ENCODE results near the gene JMJD1C. TPM values are rescaled to one million over a fixed set of nuclear protein-coding genes. Genes with fewer than 3 reads are reported as not detected.

Gene JMJD1C
- polyA plus RNA-seq, 2 donors, result 22.0 to 49.1 TPM

GRCh38 chr10:63252095-63252762 is 213.5 kb downstream of the JMJD1C start:
- Histone ChIP-seq H3K9me3 (ENCODE audit: control insufficient read depth in 2 of 2, insufficient read depth in 1 of 2, low read depth in 1 of 2, low read length in 1 of 2) (no peaks in the 10 kb centered on the region), H3K27ac (ENCODE audit: low read depth in 2 of 2, low read length in 1 of 2) (no peak overlapping the region), H3K27me3 (ENCODE audit: control insufficient read depth in 1 of 2, insufficient read depth in 2 of 2, low read length in 2 of 2) (no peaks in the 10 kb centered on the region), H3K4me1 (ENCODE audit: control insufficient read depth in 2 of 2, insufficient read depth in 2 of 2, low read length in 1 of 2) (no peaks in the 10 kb centered on the region), H3K36me3 (ENCODE audit: control insufficient read depth in 2 of 2, insufficient read depth in 2 of 2, low read length in 1 of 2) (peaks cover 0 to 4% of the 10 kb centered on the region in 2 donors), H3K4me3 (ENCODE audit: low read depth in 1 of 2, low read length in 2 of 2) (no peak overlapping the region)

DNA sequence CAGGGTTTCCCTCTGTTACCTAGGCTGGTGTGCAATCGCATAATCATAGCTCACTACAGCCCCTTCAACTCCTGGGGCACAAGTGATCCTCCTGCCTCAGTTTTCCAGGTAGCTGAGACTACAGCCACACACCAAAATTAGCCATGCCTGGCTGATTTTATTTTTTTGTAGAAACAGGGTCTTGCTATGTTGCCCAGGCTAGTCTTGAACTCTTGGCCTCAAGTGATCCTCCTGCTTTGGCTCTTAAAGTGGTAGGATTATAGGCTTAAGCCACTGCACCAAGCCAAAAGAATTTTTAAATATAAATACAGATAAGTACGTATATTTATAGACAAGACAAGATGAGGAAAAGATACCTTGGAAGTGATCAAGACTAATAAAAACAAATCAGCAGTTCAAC is 215.7 kb downstream of the JMJD1C start:
- peaks cover 0 to 4% of the 10 kb centered on the region in 2 donors for H3K36me3 ChIP-seq (ENCODE audit: control insufficient read depth in 2 of 2, insufficient read depth in 2 of 2, low read length in 1 of 2)
- H3K27ac ChIP-seq (ENCODE audit: low read depth in 2 of 2, low read length in 1 of 2), result no peak overlapping the region
- no peaks in the 10 kb centered on the region for H3K27me3 ChIP-seq (ENCODE audit: control insufficient read depth in 1 of 2, insufficient read depth in 2 of 2, low read length in 2 of 2)
- H3K4me1 ChIP-seq (ENCODE audit: control insufficient read depth in 2 of 2, insufficient read depth in 2 of 2, low read length in 1 of 2), result no peaks in the 10 kb centered on the region
- no peak overlapping the region for H3K4me3 ChIP-seq (ENCODE audit: low read depth in 1 of 2, low read length in 2 of 2)
- WGBS, 2 donors, result 83% methylated on average over 2 of the region's 2 CpGs
- H3K9me3 ChIP-seq (ENCODE audit: control insufficient read depth in 2 of 2, insufficient read depth in 1 of 2, low read depth in 1 of 2, low read length in 1 of 2), result no peaks in the 10 kb centered on the region

- Histone ChIP-seq H3K27ac (ENCODE audit: low read depth in 2 of 2, low read length in 1 of 2) (no peak overlapping the region), H3K4me1 (ENCODE audit: control insufficient read depth in 2 of 2, insufficient read depth in 2 of 2, low read length in 1 of 2) (no peaks in the 10 kb centered on the region), H3K9me3 (ENCODE audit: control insufficient read depth in 2 of 2, insufficient read depth in 1 of 2, low read depth in 1 of 2, low read length in 1 of 2) (no peaks in the 10 kb centered on the region), H3K4me3 (ENCODE audit: low read depth in 1 of 2, low read length in 2 of 2) (no peak overlapping the region), H3K27me3 (ENCODE audit: control insufficient read depth in 1 of 2, insufficient read depth in 2 of 2, low read length in 2 of 2) (no peaks in the 10 kb centered on the region), H3K36me3 (ENCODE audit: control insufficient read depth in 2 of 2, insufficient read depth in 2 of 2, low read length in 1 of 2) (peaks cover 0 to 4% of the 10 kb centered on the region in 2 donors)
- 89 to 93% methylated on average over 4 of the region's 4 CpGs for WGBS, 2 donors
These were observed 218.0 kb downstream of the JMJD1C start for GRCh38 chr10:63247771-63248170.

- H3K9me3 ChIP-seq (ENCODE audit: control insufficient read depth in 2 of 2, insufficient read depth in 1 of 2, low read depth in 1 of 2, low read length in 1 of 2), result no peaks in the 10 kb centered on the region
- WGBS, 2 donors, result 88 to 95% methylated on average over 3 of the region's 3 CpGs
These were observed 219.4 kb downstream of the JMJD1C start for GRCh38 chr10:63246356-63246755.

GRCh38 chr10:63241841-63242281 is 223.9 kb downstream of the JMJD1C start:
- 68% methylated on average over 2 of the region's 2 CpGs for WGBS, 2 donors
- no peak overlapping the region for H3K4me3 ChIP-seq (ENCODE audit: low read depth in 1 of 2, low read length in 2 of 2)
- H3K4me1 ChIP-seq (ENCODE audit: control insufficient read depth in 2 of 2, insufficient read depth in 2 of 2, low read length in 1 of 2), result peaks cover 0 to 3% of the 10 kb centered on the region in 2 donors
- H3K27ac ChIP-seq (ENCODE audit: low read depth in 2 of 2, low read length in 1 of 2), result no peak overlapping the region
- no peaks in the 10 kb centered on the region for H3K9me3 ChIP-seq (ENCODE audit: control insufficient read depth in 2 of 2, insufficient read depth in 1 of 2, low read depth in 1 of 2, low read length in 1 of 2)
- no peaks in the 10 kb centered on the region for H3K27me3 ChIP-seq (ENCODE audit: control insufficient read depth in 1 of 2, insufficient read depth in 2 of 2, low read length in 2 of 2)
- H3K36me3 ChIP-seq (ENCODE audit: control insufficient read depth in 2 of 2, insufficient read depth in 2 of 2, low read length in 1 of 2), result no peaks in the 10 kb centered on the region

More at GRCh38 chr10:63246356-63246755, 219.4 kb downstream of the JMJD1C start:
- H3K27ac ChIP-seq (ENCODE audit: low read depth in 2 of 2, low read length in 1 of 2), result no peak overlapping the region
- H3K27me3 ChIP-seq (ENCODE audit: control insufficient read depth in 1 of 2, insufficient read depth in 2 of 2, low read length in 2 of 2), result no peaks in the 10 kb centered on the region
- peaks cover 0 to 4% of the 10 kb centered on the region in 2 donors for H3K36me3 ChIP-seq (ENCODE audit: control insufficient read depth in 2 of 2, insufficient read depth in 2 of 2, low read length in 1 of 2)
- H3K4me3 ChIP-seq (ENCODE audit: low read depth in 1 of 2, low read length in 2 of 2), result no peak overlapping the region
- H3K4me1 ChIP-seq (ENCODE audit: control insufficient read depth in 2 of 2, insufficient read depth in 2 of 2, low read length in 1 of 2), result peaks cover 0 to 3% of the 10 kb centered on the region in 2 donors

- Histone ChIP-seq H3K4me3 (ENCODE audit: low read depth in 1 of 2, low read length in 2 of 2) (no peak overlapping the region), H3K27ac (ENCODE audit: low read depth in 2 of 2, low read length in 1 of 2) (no peak overlapping the region), H3K4me1 (ENCODE audit: control insufficient read depth in 2 of 2, insufficient read depth in 2 of 2, low read length in 1 of 2) (peaks cover 0 to 3% of the 10 kb centered on the region in 2 donors), H3K36me3 (ENCODE audit: control insufficient read depth in 2 of 2, insufficient read depth in 2 of 2, low read length in 1 of 2) (no peaks in the 10 kb centered on the region), H3K9me3 (ENCODE audit: control insufficient read depth in 2 of 2, insufficient read depth in 1 of 2, low read depth in 1 of 2, low read length in 1 of 2) (no peaks in the 10 kb centered on the region), H3K27me3 (ENCODE audit: control insufficient read depth in 1 of 2, insufficient read depth in 2 of 2, low read length in 2 of 2) (no peaks in the 10 kb centered on the region)
- WGBS, 2 donors, result 81 to 84% methylated on average over 6 of the region's 6 CpGs
These were observed 225.0 kb downstream of the JMJD1C start for GRCh38 chr10:63240807-63241206.

DNA sequence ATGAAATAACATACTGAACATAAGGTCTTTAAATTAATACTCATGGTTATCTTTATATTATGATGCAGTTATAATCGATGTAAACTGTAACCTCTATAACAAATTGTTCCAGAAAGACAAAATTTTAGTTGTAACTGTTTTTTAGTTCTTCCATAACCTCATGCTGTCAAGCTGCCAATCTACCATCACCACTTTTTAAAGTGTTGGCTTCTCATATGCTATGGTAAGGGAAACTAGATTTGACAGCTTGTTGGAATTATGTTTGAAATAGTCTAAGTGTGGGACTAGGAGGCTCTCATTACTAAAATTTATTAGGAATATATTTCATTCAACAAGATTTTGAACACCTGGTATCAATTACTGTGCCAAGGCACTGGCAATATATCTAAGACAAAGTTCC is 227.3 kb downstream of the JMJD1C start:
- Histone ChIP-seq H3K4me1 (ENCODE audit: control insufficient read depth in 2 of 2, insufficient read depth in 2 of 2, low read length in 1 of 2) (peaks cover 0 to 3% of the 10 kb centered on the region in 2 donors), H3K27me3 (ENCODE audit: control insufficient read depth in 1 of 2, insufficient read depth in 2 of 2, low read length in 2 of 2) (no peaks in the 10 kb centered on the region), H3K9me3 (ENCODE audit: control insufficient read depth in 2 of 2, insufficient read depth in 1 of 2, low read depth in 1 of 2, low read length in 1 of 2) (no peaks in the 10 kb centered on the region), H3K27ac (ENCODE audit: low read depth in 2 of 2, low read length in 1 of 2) (no peak overlapping the region), H3K4me3 (ENCODE audit: low read depth in 1 of 2, low read length in 2 of 2) (no peak overlapping the region), H3K36me3 (ENCODE audit: control insufficient read depth in 2 of 2, insufficient read depth in 2 of 2, low read length in 1 of 2) (no peaks in the 10 kb centered on the region)
- 79 to 80% methylated on average over 1 of the region's 1 CpG for WGBS, 2 donors

GRCh38 chr10:63237396-63237795 is 228.4 kb downstream of the JMJD1C start:
- WGBS, 2 donors, result 78 to 83% methylated on average over 3 of the region's 3 CpGs
- H3K36me3 ChIP-seq (ENCODE audit: control insufficient read depth in 2 of 2, insufficient read depth in 2 of 2, low read length in 1 of 2), result no peaks in the 10 kb centered on the region
- H3K27me3 ChIP-seq (ENCODE audit: control insufficient read depth in 1 of 2, insufficient read depth in 2 of 2, low read length in 2 of 2), result no peaks in the 10 kb centered on the region
- H3K4me1 ChIP-seq (ENCODE audit: control insufficient read depth in 2 of 2, insufficient read depth in 2 of 2, low read length in 1 of 2), result peaks cover 0 to 1% of the 10 kb centered on the region in 2 donors
- no peaks in the 10 kb centered on the region for H3K9me3 ChIP-seq (ENCODE audit: control insufficient read depth in 2 of 2, insufficient read depth in 1 of 2, low read depth in 1 of 2, low read length in 1 of 2)
- H3K27ac ChIP-seq (ENCODE audit: low read depth in 2 of 2, low read length in 1 of 2), result peak overlapping the region in 1 of 2 donors; percentile 78
- no peak overlapping the region for H3K4me3 ChIP-seq (ENCODE audit: low read depth in 1 of 2, low read length in 2 of 2)

DNA sequence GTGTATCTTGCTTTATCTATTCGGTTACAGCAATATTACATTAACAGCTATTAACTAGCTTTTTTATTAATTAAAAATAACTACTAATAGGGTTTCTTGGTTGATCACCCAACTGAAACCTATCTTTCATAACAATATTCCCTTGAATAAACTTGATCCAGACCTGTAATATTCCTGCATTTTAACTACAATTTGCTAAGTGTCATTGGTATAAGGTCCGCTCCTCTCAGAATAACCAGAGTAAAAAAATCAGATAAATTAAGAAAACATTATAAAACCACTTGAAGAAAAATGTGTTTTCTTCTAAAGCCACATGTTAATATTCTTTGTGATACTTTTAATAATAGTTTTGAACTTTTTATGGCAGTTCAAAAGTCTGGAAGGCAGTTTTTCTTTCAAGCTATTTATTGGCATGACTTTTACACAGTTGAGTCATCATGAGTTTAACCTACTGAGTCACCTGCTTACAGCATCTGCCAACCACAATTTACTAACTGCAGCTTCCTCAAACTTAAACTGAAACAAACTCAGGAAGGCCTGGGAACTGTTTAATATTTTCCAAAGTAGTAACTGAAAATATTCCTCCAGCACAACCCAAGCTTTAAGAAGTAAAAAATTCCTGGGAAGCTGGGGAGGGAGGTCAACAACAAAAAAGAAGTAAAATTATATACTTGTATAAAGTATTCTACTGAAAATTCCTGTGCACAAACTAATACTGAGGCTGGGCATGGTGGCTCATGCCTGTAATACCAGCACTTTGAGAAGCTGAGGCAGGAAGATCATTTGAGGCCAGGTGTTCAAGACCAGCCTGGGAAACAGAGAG is 229.5 kb downstream of the JMJD1C start:
- peak overlapping the region; percentile 78 to 92 for H3K27ac ChIP-seq (ENCODE audit: low read depth in 2 of 2, low read length in 1 of 2)
- no peaks in the 10 kb centered on the region for H3K9me3 ChIP-seq (ENCODE audit: control insufficient read depth in 2 of 2, insufficient read depth in 1 of 2, low read depth in 1 of 2, low read length in 1 of 2)
- 71% methylated on average over 2 of the region's 2 CpGs for WGBS, 2 donors
- no peaks in the 10 kb centered on the region for H3K36me3 ChIP-seq (ENCODE audit: control insufficient read depth in 2 of 2, insufficient read depth in 2 of 2, low read length in 1 of 2)
- H3K4me3 ChIP-seq (ENCODE audit: low read depth in 1 of 2, low read length in 2 of 2), result peak overlapping the region in 1 of 2 donors; percentile 15
- H3K27me3 ChIP-seq (ENCODE audit: control insufficient read depth in 1 of 2, insufficient read depth in 2 of 2, low read length in 2 of 2), result no peaks in the 10 kb centered on the region
- H3K4me1 ChIP-seq (ENCODE audit: control insufficient read depth in 2 of 2, insufficient read depth in 2 of 2, low read length in 1 of 2), result no peaks in the 10 kb centered on the region

Data from esophagus (tissue), 2 donors.